MCF 10A (cell line): ENCODE measurements around the gene TRAF2. TPM values are rescaled to one million over a fixed set of nuclear protein-coding genes. Genes with fewer than 3 reads are reported as not detected.

Experiments
- BruUV-seq: library from RNA; stranded (reverse); fragments of 400-500 nt; replicated peaks from 2 replicates; lab custom pipeline; 2021; lab: Mats Ljungman, UMichigan
- CTCF ChIA-PET: fragments of 300-600 bp; sonication (Branson Sonifier 250); formaldehyde crosslinking; extraction: SDS; loops from one replicate; lab custom pipeline; 2021; ENCODE audit warnings: antibody characterized with exemption, inconsistent platforms; lab: Yijun Ruan, JAX
- POLR2A ChIA-PET: fragments of 300-600, 350-650 bp; sonication (Branson Sonifier 250); formaldehyde crosslinking; extraction: SDS; loops from one replicate; lab custom pipeline; 2020; ENCODE audit warnings: antibody characterized with exemption, inconsistent platforms; lab: Yijun Ruan, JAX
- DNase-seq: peaks from one replicate; pipeline ENCODE4 v3.0.0-alpha.2; 2018; ENCODE audit not compliant: unreplicated experiment
- H3K27ac Mint-ChIP-seq: one replicate; pipeline ENCODE4 v1.8.0; 2022; ENCODE audit warnings: mild to moderate bottlenecking, low read depth, mixed read lengths; ENCODE audit not compliant: unreplicated experiment
- H3K27me3 Mint-ChIP-seq: one replicate; pipeline ENCODE4 v1.8.0; 2022; ENCODE audit warnings: mixed read lengths; ENCODE audit not compliant: insufficient read depth, unreplicated experiment
- H3K36me3 Mint-ChIP-seq: one replicate; pipeline ENCODE4 v1.8.0; 2022; ENCODE audit warnings: mild to moderate bottlenecking, moderate library complexity, mixed read lengths; ENCODE audit not compliant: insufficient read depth, unreplicated experiment
- H3K4me1 Mint-ChIP-seq: one replicate; pipeline ENCODE4 v1.8.0; 2022; ENCODE audit warnings: mixed read lengths; ENCODE audit not compliant: insufficient read depth, unreplicated experiment
- H3K4me3 Mint-ChIP-seq: one replicate; pipeline ENCODE4 v1.8.0; 2022; ENCODE audit warnings: mild to moderate bottlenecking, moderate library complexity, mixed read lengths; ENCODE audit not compliant: unreplicated experiment
- H3K9me3 Mint-ChIP-seq: one replicate; pipeline ENCODE4 v1.8.0; 2022; ENCODE audit warnings: mixed read lengths; ENCODE audit not compliant: unreplicated experiment
- intact Hi-C: fragments of 100-400 bp; cut with micrococcal nuclease; formaldehyde crosslinking; loops from 2 replicates; pipeline ENCODE4 v1.14.1; 2022
- total RNA-seq: library from RNA; stranded (reverse); gene quantifications from 2 replicates; pipeline ENCODE4 v1.2.3, GENCODE V29; 2022
- TF ChIP-seq, protein P1 (sequence below): fragments of 200-600 bp; IDR thresholded peaks from one replicate; pipeline ENCODE4 v1.8.0; 2022; ENCODE audit warnings: antibody characterized with exemption, mild to moderate bottlenecking; ENCODE audit not compliant: unreplicated experiment

The TRAF2 gene
- total RNA-seq, 1 experiment from 2014 or later, result 14.1 TPM

DNA sequence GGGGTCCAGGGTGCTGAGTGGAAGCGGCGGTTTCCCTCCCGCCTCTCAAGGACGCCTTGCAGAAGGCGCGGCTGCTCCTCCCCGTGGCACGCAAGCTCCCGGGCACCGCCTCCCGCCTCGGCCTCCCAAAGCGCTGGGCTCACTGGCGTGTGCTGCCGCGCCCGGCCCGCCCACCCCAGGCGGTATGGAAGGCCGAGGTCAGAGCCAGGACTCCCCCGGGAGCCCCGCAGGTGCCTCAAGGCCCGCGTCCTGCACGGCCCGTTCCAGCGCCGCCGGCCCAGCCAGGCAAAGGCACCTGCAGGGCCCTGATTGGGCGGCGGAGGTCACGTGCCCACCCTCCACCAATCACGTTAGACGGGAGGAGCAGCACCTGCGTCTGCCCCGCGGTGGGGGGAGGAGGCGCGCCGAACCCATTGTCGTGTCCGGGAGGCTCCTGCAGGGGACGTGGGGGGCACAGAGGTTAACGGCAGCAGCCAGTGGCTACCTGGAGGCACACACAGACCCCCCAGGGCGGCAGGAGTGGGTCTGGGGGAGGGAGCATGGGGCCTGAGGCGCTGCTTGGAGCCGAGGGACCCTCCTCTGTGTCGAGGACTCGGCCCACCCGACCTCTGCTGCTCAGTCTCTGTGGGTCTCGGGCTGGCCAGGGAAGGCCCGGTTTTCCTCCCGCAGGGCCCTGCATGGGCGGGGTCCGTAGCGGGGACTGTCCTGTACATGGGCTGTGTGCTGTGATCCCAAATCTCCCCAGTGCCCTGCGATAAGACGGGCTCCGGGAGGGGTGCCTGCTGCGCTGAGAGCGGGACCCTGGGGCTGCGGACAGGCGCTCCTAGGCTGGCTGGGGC is 63.7 kb downstream of the TRAF2 start:
- CTCF ChIA-PET, result interaction anchor here (1.3 kb wide), 1 partner anchor 79 kb away, joined by 3 read pairs; no protein-coding TSS in a partner anchor
- H3K36me3 Mint-ChIP-seq, result no peaks in the 10 kb centered on the region
- POLR2A ChIA-PET, result interaction anchor here (0.6 to 1.4 kb wide), 2 partner anchors 15 to 44 kb away, joined by 3 to 4 read pairs; no protein-coding TSS in a partner anchor
- peak overlapping the region; percentile 39 for H3K27ac Mint-ChIP-seq
- no peaks in the 10 kb centered on the region for H3K27me3 Mint-ChIP-seq
- intact Hi-C loops, result loop anchor here (10.0 kb wide), 1 partner anchor 105 kb away; the partner anchor contains the start of genes AJM1 and PHPT1
- H3K4me1 Mint-ChIP-seq, result no peaks in the 10 kb centered on the region
- TF ChIP-seq, protein P1, sequence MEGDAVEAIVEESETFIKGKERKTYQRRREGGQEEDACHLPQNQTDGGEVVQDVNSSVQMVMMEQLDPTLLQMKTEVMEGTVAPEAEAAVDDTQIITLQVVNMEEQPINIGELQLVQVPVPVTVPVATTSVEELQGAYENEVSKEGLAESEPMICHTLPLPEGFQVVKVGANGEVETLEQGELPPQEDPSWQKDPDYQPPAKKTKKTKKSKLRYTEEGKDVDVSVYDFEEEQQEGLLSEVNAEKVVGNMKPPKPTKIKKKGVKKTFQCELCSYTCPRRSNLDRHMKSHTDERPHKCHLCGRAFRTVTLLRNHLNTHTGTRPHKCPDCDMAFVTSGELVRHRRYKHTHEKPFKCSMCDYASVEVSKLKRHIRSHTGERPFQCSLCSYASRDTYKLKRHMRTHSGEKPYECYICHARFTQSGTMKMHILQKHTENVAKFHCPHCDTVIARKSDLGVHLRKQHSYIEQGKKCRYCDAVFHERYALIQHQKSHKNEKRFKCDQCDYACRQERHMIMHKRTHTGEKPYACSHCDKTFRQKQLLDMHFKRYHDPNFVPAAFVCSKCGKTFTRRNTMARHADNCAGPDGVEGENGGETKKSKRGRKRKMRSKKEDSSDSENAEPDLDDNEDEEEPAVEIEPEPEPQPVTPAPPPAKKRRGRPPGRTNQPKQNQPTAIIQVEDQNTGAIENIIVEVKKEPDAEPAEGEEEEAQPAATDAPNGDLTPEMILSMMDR, result no peak
- peak overlapping the region; percentile 84 for H3K4me3 Mint-ChIP-seq
- no peaks in the 10 kb centered on the region for H3K9me3 Mint-ChIP-seq
- DNase-seq, result peak; percentile 92
- no TSS peak for BruUV-seq

DNA sequence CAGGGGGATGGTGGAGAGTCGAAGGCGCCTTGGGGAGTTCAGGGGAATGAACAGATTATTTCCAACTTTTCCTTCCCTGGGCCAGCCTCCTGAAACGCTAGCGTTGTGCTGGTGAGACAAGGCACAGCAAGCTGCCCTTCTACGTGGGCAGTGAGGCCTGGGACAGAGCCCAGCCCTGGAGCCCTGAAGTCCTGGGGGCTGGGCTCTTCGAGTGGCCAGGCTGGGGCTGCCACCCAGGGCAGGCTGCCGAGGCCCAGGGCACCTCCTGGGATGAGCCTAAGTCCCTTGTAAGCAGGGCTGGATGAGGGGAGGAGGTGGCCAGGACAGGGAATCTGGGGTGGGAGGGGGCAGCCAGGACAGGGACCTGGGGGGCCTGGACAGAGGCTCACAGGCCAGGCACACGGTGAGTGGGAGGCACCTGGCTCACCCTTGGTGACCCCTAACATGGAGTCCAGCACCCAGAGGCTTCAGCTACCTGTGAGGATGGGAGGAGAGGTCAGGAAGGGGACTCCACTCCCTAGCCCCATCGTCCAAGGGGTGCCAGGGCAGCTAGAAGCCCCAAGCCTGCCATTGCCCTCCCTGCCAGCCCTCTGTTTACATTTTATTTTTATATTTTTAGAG is 64.5 kb downstream of the TRAF2 start:
- no peaks in the 10 kb centered on the region for H3K9me3 Mint-ChIP-seq
- peak overlapping the region; percentile 84 for H3K4me3 Mint-ChIP-seq
- no peaks in the 10 kb centered on the region for H3K36me3 Mint-ChIP-seq
- ChIA-PET CTCF (interaction anchor here (0.6 to 1.3 kb wide), 2 partner anchors 78 to 157 kb away, joined by 3 to 6 read pairs; no protein-coding TSS in a partner anchor), POLR2A (interaction anchor here (1.4 kb wide), 1 partner anchor 14 kb away, joined by 4 read pairs; no protein-coding TSS in a partner anchor)
- intact Hi-C loops, result no loop called here
- H3K27me3 Mint-ChIP-seq, result no peaks in the 10 kb centered on the region
- BruUV-seq, result no TSS peak
- TF ChIP-seq, protein P1, result no peak
- H3K4me1 Mint-ChIP-seq, result no peaks in the 10 kb centered on the region
- DNase-seq, result no peak
- H3K27ac Mint-ChIP-seq, result no peak overlapping the region

DNA sequence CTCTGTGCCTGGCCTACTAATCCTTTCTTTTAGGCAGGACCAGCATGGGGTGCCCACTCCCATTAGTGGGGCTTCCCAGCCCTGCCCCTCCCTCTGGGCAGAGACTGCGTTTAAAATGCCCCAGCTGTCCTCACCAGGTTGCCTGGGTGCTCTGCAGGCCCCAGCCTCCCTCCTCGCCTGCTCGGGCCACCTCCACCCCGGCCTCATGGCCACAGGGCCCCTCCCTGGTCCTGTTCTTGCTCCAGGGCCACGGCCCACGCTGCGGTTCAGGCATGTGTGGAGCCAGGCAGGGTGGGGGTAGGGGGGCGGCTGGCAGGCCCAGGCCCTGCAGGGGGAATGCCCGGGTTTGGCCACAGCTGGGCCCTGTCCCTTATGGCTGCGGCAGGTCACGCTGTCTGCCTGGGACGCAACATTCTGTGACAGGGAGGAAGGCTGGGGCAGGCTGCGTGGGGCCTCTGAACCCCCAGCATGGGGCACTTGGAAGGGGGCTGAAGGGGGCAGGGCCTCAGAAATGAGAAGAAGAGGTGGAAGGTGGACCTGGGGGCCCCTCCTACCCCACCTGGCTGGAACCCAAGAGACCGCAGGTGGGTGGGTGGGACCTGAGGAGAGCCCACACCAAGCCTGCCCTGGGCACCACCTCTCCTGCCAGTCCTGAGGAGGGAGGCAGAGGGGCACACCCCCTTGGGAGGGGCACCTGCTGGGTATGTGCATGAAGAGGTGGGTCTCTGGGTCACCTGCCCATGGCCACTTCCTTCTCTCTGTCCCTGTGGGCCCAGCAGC is 65.4 kb downstream of the TRAF2 start, which contains the start of gene LCN12:
Gene LCN12, plus strand, starts transcription at position 733 of the 780 bp plus-strand sequence. CDS start 55 bp downstream, outside the sequence.
- TF ChIP-seq, protein P1, result no peak
- H3K4me3 Mint-ChIP-seq, result no peak within 1 kb of the TSS
- peaks cover 6% of the 10 kb centered on the region for H3K9me3 Mint-ChIP-seq
- intact Hi-C loops, result no loop called here
- POLR2A ChIA-PET, result no interaction called here
- no peak for DNase-seq
- no TSS peak for BruUV-seq
- H3K4me1 Mint-ChIP-seq, result no peaks in the 10 kb centered on the region
- H3K27me3 Mint-ChIP-seq, result no peaks in the 10 kb centered on the region
- H3K36me3 Mint-ChIP-seq, result no peaks in the 10 kb centered on the region
- no peak within 1 kb of the TSS for H3K27ac Mint-ChIP-seq
- CTCF ChIA-PET, result interaction anchor here (0.6 kb wide), 2 partner anchors 158 to 433 kb away, joined by 3 to 6 read pairs; no protein-coding TSS in a partner anchor
